ENCODE measurements around the gene ACOX3. TPM values are rescaled to one million over a fixed set of nuclear protein-coding genes. Genes with fewer than 3 reads are reported as not detected.
A peak's percentile ranks its signal among the peaks of the same experiment; 100 is the strongest.

The ACOX3 gene
- total and polyA plus RNA-seq, 9 of the 15 experiments (the other 6 are each of a cell fraction or from before 2014, with no cell fraction given): 0.68 to 7.3 (median 3.7) TPM

GRCh38 chr4:8478801-8479744 lies 38.5 kb upstream of the ACOX3 start (continued):
- TF ChIP-seq ZBTB12 (CRISPR knock-in tag; IDR thresholded peaks at IDR 0.05) (no peak), RBM39 (optimal IDR thresholded peaks at IDR 0.05; ENCODE audit: low read depth, low read length) (no peak), E2F8 (IDR thresholded peaks at IDR 0.05; ENCODE audit: low read depth, partially characterized antibody) (peak; percentile 28), KHSRP (IDR thresholded peaks at IDR 0.05) (no peak), TEAD4 (IDR thresholded peaks at IDR 0.05; ENCODE audit: low read length) (peak; percentile 61), TEAD4 (CRISPR knock-in tag; IDR thresholded peaks at IDR 0.05; ENCODE audit: borderline replicate concordance) (no peak), ZNF766 (CRISPR knock-in tag; conservative IDR thresholded peaks at IDR 0.05) (peak; percentile 51; the same call in 1 of the 2 replicates), ATF1 (CRISPR knock-in tag; IDR thresholded peaks at IDR 0.05) (no peak), ATF1 (tag; IDR thresholded peaks at IDR 0.05) (peak; percentile 82), MAFG (tag; conservative IDR thresholded peaks at IDR 0.05) (peak; percentile 78), NCOA6 (IDR thresholded peaks at IDR 0.05) (no peak), CHD2 (IDR thresholded peaks at IDR 0.05; ENCODE audit: low read depth, low read length) (no peak), HDAC8 (tag; IDR thresholded peaks at IDR 0.05) (peak; percentile 74), TGIF2 (CRISPR knock-in tag; IDR thresholded peaks at IDR 0.05) (no peak), ZNF263 (CRISPR knock-in tag; IDR thresholded peaks at IDR 0.05; ENCODE audit: borderline replicate concordance) (no peak), KLF6 (CRISPR knock-in tag; IDR thresholded peaks at IDR 0.05; ENCODE audit: borderline replicate concordance) (peak; percentile 51), ZNF277 (CRISPR knock-in tag; IDR thresholded peaks at IDR 0.05; ENCODE audit: borderline replicate concordance) (no peak), FOSL1 (tag; conservative IDR thresholded peaks at IDR 0.05) (peak; percentile 60), ZNF431 (CRISPR knock-in tag; IDR thresholded peaks at IDR 0.05) (no peak), ZNF274 (IDR thresholded peaks at IDR 0.05; ENCODE audit: borderline replicate concordance, low read depth, low read length) (no peak), STAT6 (CRISPR knock-in tag; IDR thresholded peaks at IDR 0.05) (no peak)

All from K562 (cell line).